ENCODE measurements around the gene CLMN.
A peak's percentile ranks its signal among the peaks of the same experiment; 100 is the strongest.

CLMN gene

DNA sequence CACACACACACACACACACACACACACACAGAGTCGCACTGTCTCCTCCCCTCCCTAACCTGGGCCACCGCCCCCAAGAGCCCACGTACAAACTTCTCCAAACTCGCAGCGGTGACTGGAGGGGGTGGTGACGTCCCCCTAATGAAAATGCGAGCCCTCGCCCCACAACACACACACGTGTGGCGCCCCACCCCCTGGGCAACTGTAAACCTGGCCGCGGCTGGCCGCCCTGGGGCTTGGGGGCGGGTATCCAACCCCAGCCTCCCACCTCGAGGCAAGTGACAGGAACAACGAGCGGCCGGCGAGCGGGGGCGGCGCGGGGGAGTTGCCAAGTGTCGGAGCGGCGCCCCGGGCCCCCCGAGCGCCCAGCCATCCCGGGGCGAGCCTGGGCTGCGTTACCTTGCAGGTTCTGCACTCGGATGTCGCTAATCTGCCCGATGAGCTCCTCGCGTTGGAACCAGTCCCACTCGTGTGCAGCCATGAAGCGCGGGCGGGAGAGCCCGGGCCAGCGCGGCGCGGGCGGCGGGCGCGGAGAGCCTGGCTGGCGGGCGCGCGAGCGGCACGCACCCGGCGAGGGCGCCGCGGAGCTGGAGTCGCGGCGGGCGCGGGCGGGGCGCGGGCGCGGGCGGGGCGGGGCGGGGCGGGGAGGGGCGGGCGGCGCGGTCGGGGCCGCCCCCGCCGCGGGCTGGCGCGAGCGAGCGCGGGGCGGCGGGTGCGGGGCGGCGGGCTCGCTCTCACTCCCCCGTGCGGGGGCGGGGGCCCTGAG, at the start of gene CLMN:
TSS of gene CLMN (minus strand) at position 597 of the 766 bp plus-strand sequence. CDS start at position 481, 116 bp downstream.
- Histone ChIP-seq H3K4me3 (ENCODE audit: low read depth in 1 of 2, low read length in 2 of 2) (peak within 1 kb of the TSS; percentile 77), H3K36me3 (ENCODE audit: control insufficient read depth in 1 of 2, insufficient read depth in 2 of 2, low read length in 2 of 2) (no peaks in the 10 kb centered on the region), H3K27me3 (ENCODE audit: control insufficient read depth in 1 of 2, insufficient read depth in 2 of 2, low read length in 2 of 2) (no peaks in the 10 kb centered on the region), H3K9ac (ENCODE audit: low read depth in 1 of 2, low read length in 2 of 2) (peak within 1 kb of the TSS; percentile 63 to 69), H3K27ac (ENCODE audit: low read depth, low read length) (peak within 1 kb of the TSS; percentile 67), H3K9me3 (ENCODE audit: control insufficient read depth in 1 of 2, low read length in 2 of 2) (no peaks in the 10 kb centered on the region), H3K4me1 (ENCODE audit: control insufficient read depth in 1 of 2, insufficient read depth in 2 of 2, low read length in 2 of 2) (peaks cover under 1 to 32% of the 10 kb centered on the region in 2 donors)

DNA sequence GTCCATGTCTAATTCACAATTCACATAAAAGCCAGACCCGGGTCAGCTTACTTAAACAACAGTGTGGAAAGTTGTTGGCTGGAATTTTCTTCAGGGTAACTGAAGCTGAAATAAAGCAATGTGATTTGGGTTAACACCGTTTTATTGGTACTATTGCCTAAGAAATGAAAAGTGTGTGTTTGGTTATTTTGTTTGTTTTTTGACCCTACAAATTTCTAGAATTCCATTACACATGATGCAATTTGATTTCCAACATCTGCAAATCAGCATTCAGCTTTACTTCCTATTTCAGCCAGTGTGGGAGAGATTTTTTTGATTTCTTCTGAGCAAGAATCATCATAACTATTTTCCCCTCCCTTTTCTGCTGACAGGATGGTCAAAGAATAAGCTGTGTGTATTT, 45.7 kb upstream of the CLMN start:
- H3K36me3 ChIP-seq (ENCODE audit: control insufficient read depth in 1 of 2, insufficient read depth in 2 of 2, low read length in 2 of 2), result no peaks in the 10 kb centered on the region
- H3K27me3 ChIP-seq (ENCODE audit: control insufficient read depth in 1 of 2, insufficient read depth in 2 of 2, low read length in 2 of 2), result peaks cover 0 to 3% of the 10 kb centered on the region in 2 donors
- no peak overlapping the region for H3K9ac ChIP-seq (ENCODE audit: low read depth in 1 of 2, low read length in 2 of 2)
- H3K4me1 ChIP-seq (ENCODE audit: control insufficient read depth in 1 of 2, insufficient read depth in 2 of 2, low read length in 2 of 2), result peaks cover 13 to 16% of the 10 kb centered on the region in 2 donors
- no peak overlapping the region for H3K4me3 ChIP-seq (ENCODE audit: low read depth in 1 of 2, low read length in 2 of 2)
- H3K27ac ChIP-seq (ENCODE audit: low read depth, low read length), result no peak overlapping the region
- H3K9me3 ChIP-seq (ENCODE audit: control insufficient read depth in 1 of 2, low read length in 2 of 2), result no peaks in the 10 kb centered on the region

GRCh38 chr14:95364481-95365209, 44.9 kb upstream of the CLMN start:
- no peak overlapping the region for H3K27ac ChIP-seq (ENCODE audit: low read depth, low read length)

GRCh38 chr14:95363468-95363954, 43.8 kb upstream of the CLMN start:
- no peaks in the 10 kb centered on the region for H3K36me3 ChIP-seq (ENCODE audit: control insufficient read depth in 1 of 2, insufficient read depth in 2 of 2, low read length in 2 of 2)
- peaks cover 13 to 16% of the 10 kb centered on the region in 2 donors for H3K4me1 ChIP-seq (ENCODE audit: control insufficient read depth in 1 of 2, insufficient read depth in 2 of 2, low read length in 2 of 2)
- no peak overlapping the region for H3K4me3 ChIP-seq (ENCODE audit: low read depth in 1 of 2, low read length in 2 of 2)
- H3K9me3 ChIP-seq (ENCODE audit: control insufficient read depth in 1 of 2, low read length in 2 of 2), result no peaks in the 10 kb centered on the region
- H3K27ac ChIP-seq (ENCODE audit: low read depth, low read length), result no peak overlapping the region
- H3K9ac ChIP-seq (ENCODE audit: low read depth in 1 of 2, low read length in 2 of 2), result no peak overlapping the region
- no peaks in the 10 kb centered on the region for H3K27me3 ChIP-seq (ENCODE audit: control insufficient read depth in 1 of 2, insufficient read depth in 2 of 2, low read length in 2 of 2)

More at GRCh38 chr14:95364481-95365209, 44.9 kb upstream of the CLMN start:
- Histone ChIP-seq H3K9ac (ENCODE audit: low read depth in 1 of 2, low read length in 2 of 2) (no peak overlapping the region), H3K4me3 (ENCODE audit: low read depth in 1 of 2, low read length in 2 of 2) (no peak overlapping the region), H3K4me1 (ENCODE audit: control insufficient read depth in 1 of 2, insufficient read depth in 2 of 2, low read length in 2 of 2) (peaks cover 13 to 16% of the 10 kb centered on the region in 2 donors), H3K9me3 (ENCODE audit: control insufficient read depth in 1 of 2, low read length in 2 of 2) (no peaks in the 10 kb centered on the region), H3K27me3 (ENCODE audit: control insufficient read depth in 1 of 2, insufficient read depth in 2 of 2, low read length in 2 of 2) (peaks cover 0 to 1% of the 10 kb centered on the region in 2 donors), H3K36me3 (ENCODE audit: control insufficient read depth in 1 of 2, insufficient read depth in 2 of 2, low read length in 2 of 2) (no peaks in the 10 kb centered on the region)

DNA sequence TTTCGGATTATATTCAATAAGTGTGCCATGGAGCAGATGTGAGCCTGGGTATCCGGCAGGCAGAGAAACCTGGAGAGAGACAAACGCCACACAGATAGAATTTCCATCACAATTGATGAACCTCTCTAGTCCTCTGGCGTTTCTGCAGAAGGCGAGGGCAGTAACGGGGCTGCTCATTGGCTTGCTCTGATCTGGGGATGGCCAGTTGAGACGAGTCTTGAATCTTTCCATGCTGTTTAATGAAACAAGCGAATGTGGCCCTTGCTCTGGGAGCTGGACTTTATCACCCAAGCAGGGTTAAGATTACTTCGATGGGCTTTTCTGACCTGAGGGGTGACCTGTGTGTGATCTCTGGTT, 42.4 kb upstream of the CLMN start:
- Histone ChIP-seq H3K27me3 (ENCODE audit: control insufficient read depth in 1 of 2, insufficient read depth in 2 of 2, low read length in 2 of 2) (no peaks in the 10 kb centered on the region), H3K9ac (ENCODE audit: low read depth in 1 of 2, low read length in 2 of 2) (peak overlapping the region in 1 of 2 donors; percentile 38), H3K4me3 (ENCODE audit: low read depth in 1 of 2, low read length in 2 of 2) (peak overlapping the region; percentile 33 to 59), H3K9me3 (ENCODE audit: control insufficient read depth in 1 of 2, low read length in 2 of 2) (no peaks in the 10 kb centered on the region), H3K27ac (ENCODE audit: low read depth, low read length) (no peak overlapping the region), H3K4me1 (ENCODE audit: control insufficient read depth in 1 of 2, insufficient read depth in 2 of 2, low read length in 2 of 2) (peaks cover 13 to 16% of the 10 kb centered on the region in 2 donors), H3K36me3 (ENCODE audit: control insufficient read depth in 1 of 2, insufficient read depth in 2 of 2, low read length in 2 of 2) (no peaks in the 10 kb centered on the region)

GRCh38 chr14:95361373-95362137, 41.8 kb upstream of the CLMN start:
- Histone ChIP-seq H3K4me1 (ENCODE audit: control insufficient read depth in 1 of 2, insufficient read depth in 2 of 2, low read length in 2 of 2) (peaks cover 13 to 16% of the 10 kb centered on the region in 2 donors), H3K27ac (ENCODE audit: low read depth, low read length) (no peak overlapping the region), H3K27me3 (ENCODE audit: control insufficient read depth in 1 of 2, insufficient read depth in 2 of 2, low read length in 2 of 2) (no peaks in the 10 kb centered on the region), H3K36me3 (ENCODE audit: control insufficient read depth in 1 of 2, insufficient read depth in 2 of 2, low read length in 2 of 2) (no peaks in the 10 kb centered on the region), H3K4me3 (ENCODE audit: low read depth in 1 of 2, low read length in 2 of 2) (peak overlapping the region; percentile 33 to 59), H3K9ac (ENCODE audit: low read depth in 1 of 2, low read length in 2 of 2) (peak overlapping the region in 1 of 2 donors; percentile 38), H3K9me3 (ENCODE audit: control insufficient read depth in 1 of 2, low read length in 2 of 2) (no peaks in the 10 kb centered on the region)

DNA sequence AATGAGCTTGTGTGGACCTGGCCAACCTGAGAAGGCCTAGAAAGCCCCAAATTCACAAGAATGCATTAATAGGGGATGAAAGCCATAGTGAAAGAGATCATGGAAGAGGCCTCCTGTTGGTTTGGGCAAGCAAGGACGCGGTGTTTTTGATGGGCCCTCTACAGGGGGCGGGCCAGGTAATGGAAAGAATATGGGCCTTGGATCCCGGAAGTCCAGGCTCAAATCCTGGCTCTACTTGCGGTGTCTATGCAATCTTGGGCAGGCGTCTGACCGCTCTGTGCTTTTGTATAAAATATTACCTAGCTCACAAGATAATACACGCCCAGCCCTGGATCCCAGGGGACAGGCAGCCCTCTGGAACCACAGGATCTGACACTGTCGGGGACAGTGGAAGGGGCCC, 41.1 kb upstream of the CLMN start:
- peaks cover 13 to 16% of the 10 kb centered on the region in 2 donors for H3K4me1 ChIP-seq (ENCODE audit: control insufficient read depth in 1 of 2, insufficient read depth in 2 of 2, low read length in 2 of 2)
- H3K27me3 ChIP-seq (ENCODE audit: control insufficient read depth in 1 of 2, insufficient read depth in 2 of 2, low read length in 2 of 2), result no peaks in the 10 kb centered on the region
- H3K9me3 ChIP-seq (ENCODE audit: control insufficient read depth in 1 of 2, low read length in 2 of 2), result no peaks in the 10 kb centered on the region
- H3K4me3 ChIP-seq (ENCODE audit: low read depth in 1 of 2, low read length in 2 of 2), result no peak overlapping the region
- H3K27ac ChIP-seq (ENCODE audit: low read depth, low read length), result no peak overlapping the region
- no peak overlapping the region for H3K9ac ChIP-seq (ENCODE audit: low read depth in 1 of 2, low read length in 2 of 2)
- H3K36me3 ChIP-seq (ENCODE audit: control insufficient read depth in 1 of 2, insufficient read depth in 2 of 2, low read length in 2 of 2), result no peaks in the 10 kb centered on the region

DNA sequence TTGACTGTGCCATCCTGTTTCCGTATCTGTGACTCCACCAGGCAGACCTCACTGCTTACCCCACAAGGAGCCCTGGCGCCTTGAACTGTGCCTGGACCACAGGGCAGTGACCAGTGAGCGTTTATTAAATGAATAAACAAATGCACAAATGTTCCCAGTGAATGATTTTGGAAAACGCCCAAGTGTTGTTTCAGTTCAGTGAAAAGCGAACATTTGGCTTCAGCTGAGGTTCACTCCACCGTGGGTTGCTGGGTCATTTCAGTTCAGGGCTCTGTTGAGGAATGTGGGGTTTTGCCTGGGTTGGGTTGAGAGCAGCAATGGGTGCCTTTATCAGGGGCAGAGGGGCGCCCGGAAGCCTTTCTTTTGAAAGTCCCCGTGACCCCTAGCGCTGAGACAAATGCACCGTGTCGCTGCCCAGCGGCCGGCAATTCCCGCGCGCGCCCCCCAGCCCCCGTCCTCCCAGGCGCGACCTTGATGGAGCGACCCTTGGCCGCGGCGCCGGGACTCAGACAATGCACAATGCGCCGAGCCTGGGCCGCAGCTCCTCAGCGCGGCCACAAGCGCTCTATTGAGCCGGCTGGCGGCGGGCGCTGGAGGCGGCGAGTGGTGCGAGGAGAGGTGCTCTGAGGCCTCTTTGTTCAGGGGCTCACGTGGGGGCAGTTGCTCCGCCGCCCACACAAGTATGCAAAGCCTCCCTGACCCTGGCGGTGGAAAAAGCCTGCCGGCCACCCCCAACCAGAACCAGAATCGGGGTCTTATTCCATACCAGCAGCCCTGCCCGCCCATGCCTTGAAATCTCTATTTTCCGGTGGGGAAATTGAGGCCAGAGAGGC, 40.5 kb upstream of the CLMN start:
- Histone ChIP-seq H3K4me3 (ENCODE audit: low read depth in 1 of 2, low read length in 2 of 2) (no peak overlapping the region), H3K27ac (ENCODE audit: low read depth, low read length) (no peak overlapping the region), H3K9ac (ENCODE audit: low read depth in 1 of 2, low read length in 2 of 2) (no peak overlapping the region), H3K36me3 (ENCODE audit: control insufficient read depth in 1 of 2, insufficient read depth in 2 of 2, low read length in 2 of 2) (no peaks in the 10 kb centered on the region), H3K4me1 (ENCODE audit: control insufficient read depth in 1 of 2, insufficient read depth in 2 of 2, low read length in 2 of 2) (peaks cover 13 to 16% of the 10 kb centered on the region in 2 donors), H3K9me3 (ENCODE audit: control insufficient read depth in 1 of 2, low read length in 2 of 2) (no peaks in the 10 kb centered on the region), H3K27me3 (ENCODE audit: control insufficient read depth in 1 of 2, insufficient read depth in 2 of 2, low read length in 2 of 2) (no peaks in the 10 kb centered on the region)

- Histone ChIP-seq H3K27me3 (ENCODE audit: control insufficient read depth in 1 of 2, insufficient read depth in 2 of 2, low read length in 2 of 2) (no peaks in the 10 kb centered on the region), H3K4me1 (ENCODE audit: control insufficient read depth in 1 of 2, insufficient read depth in 2 of 2, low read length in 2 of 2) (peaks cover 4 to 7% of the 10 kb centered on the region in 2 donors), H3K9me3 (ENCODE audit: control insufficient read depth in 1 of 2, low read length in 2 of 2) (no peaks in the 10 kb centered on the region), H3K27ac (ENCODE audit: low read depth, low read length) (no peak overlapping the region), H3K9ac (ENCODE audit: low read depth in 1 of 2, low read length in 2 of 2) (no peak overlapping the region), H3K4me3 (ENCODE audit: low read depth in 1 of 2, low read length in 2 of 2) (no peak overlapping the region), H3K36me3 (ENCODE audit: control insufficient read depth in 1 of 2, insufficient read depth in 2 of 2, low read length in 2 of 2) (no peaks in the 10 kb centered on the region)
These were observed 36.6 kb upstream of the CLMN start for GRCh38 chr14:95356245-95356869.
